GM12872 (cell line): ENCODE data around the gene SLC18A3.

ENCODE experiments used
- CTCF ChIP-seq: IDR thresholded peaks from 3 replicates; pipeline ENCODE4 v1.5.1; 2011; ENCODE audit warnings: low read depth, mild to moderate bottlenecking, low read length, moderate library complexity; ENCODE audit not compliant: insufficient read depth

SLC18A3 gene

GRCh38 chr10:49613882-49614241 is 3.8 kb downstream of the SLC18A3 start, which contains the start of gene CHAT:
Gene CHAT, plus strand, starts transcription at chr10:49614037. Its CDS starts 153 bp downstream, at chr10:49614190.
- TF ChIP-seq CTCF = no peak

- TF ChIP-seq CTCF = no peak
Measured at GRCh38 chr10:49614242-49615198, 4.4 kb downstream of the SLC18A3 start.

- TF ChIP-seq CTCF = no peak
Measured at GRCh38 chr10:49615213-49615612, 5.1 kb downstream of the SLC18A3 start.

- TF ChIP-seq CTCF = no peak
Measured at GRCh38 chr10:49615721-49616120, 5.6 kb downstream of the SLC18A3 start.

- TF ChIP-seq CTCF = no peak
Measured at GRCh38 chr10:49616421-49617101, 6.5 kb downstream of the SLC18A3 start.

- TF ChIP-seq CTCF = no peak
Measured at GRCh38 chr10:49617121-49618020, 7.3 kb downstream of the SLC18A3 start.

- no peak for TF ChIP-seq CTCF
Measured at GRCh38 chr10:49618821-49619220, 8.7 kb downstream of the SLC18A3 start.
